CD1c-positive myeloid dendritic cell (primary cell): Measurements from ENCODE around the gene FGR.
"Not testable (repeated sequence)": the region's sequence is repeated elsewhere in the genome, so short reads cannot be mapped to it uniquely, and the experiment has no call there.

Source experiments
- DNase-seq: peaks from one replicate; pipeline ENCODE4 v3.0.0-alpha.2; 2016; ENCODE audit errors: extremely low spot score

Gene FGR

GRCh38 chr1:27634985-27635367, at the start of gene FGR:
FGR (minus strand) TSS chr1:27635185; CDS start chr1:27623916, 11,269 bp downstream.
- DNase-seq = peak; percentile 83

- DNase-seq = no peak
Observed at GRCh38 chr1:27684176-27684575, 49.2 kb upstream of the FGR start.

- DNase-seq = no peak
Observed at GRCh38 chr1:27682351-27682944, 47.5 kb upstream of the FGR start.

- DNase-seq = not testable (repeated sequence)
Observed at GRCh38 chr1:27681580-27681979, 46.6 kb upstream of the FGR start.

- not testable (repeated sequence) for DNase-seq
Observed at GRCh38 chr1:27680225-27680791, 45.3 kb upstream of the FGR start.

- DNase-seq = no peak
Observed at GRCh38 chr1:27678747-27679146, 43.8 kb upstream of the FGR start.

GRCh38 chr1:27676410-27676809, 41.4 kb upstream of the FGR start:
- DNase-seq = no peak

- DNase-seq = no peak
Observed at GRCh38 chr1:27672750-27673112, 37.7 kb upstream of the FGR start.

GRCh38 chr1:27671964-27672749, 37.2 kb upstream of the FGR start, which contains the start of gene IFI6:
IFI6 (minus strand) TSS chr1:27672192; CDS start chr1:27669314, 2,878 bp downstream.
- peak; percentile 92 for DNase-seq

- no peak for DNase-seq
Observed at GRCh38 chr1:27669876-27670275, 34.9 kb upstream of the FGR start.

- peak; percentile 64 for DNase-seq
Observed at GRCh38 chr1:27668808-27669723, 34.1 kb upstream of the FGR start.

GRCh38 chr1:27668121-27668807, 33.3 kb upstream of the FGR start:
- DNase-seq = no peak

- DNase-seq = peak; percentile 84
Observed at GRCh38 chr1:27666791-27667254, 31.8 kb upstream of the FGR start.

GRCh38 chr1:27666294-27666693, 31.3 kb upstream of the FGR start:
- DNase-seq = no peak

GRCh38 chr1:27665016-27665651, 30.1 kb upstream of the FGR start:
- no peak for DNase-seq

- DNase-seq = peak; percentile 36
Observed at GRCh38 chr1:27664291-27664690, 29.3 kb upstream of the FGR start.

- DNase-seq = peak; percentile 94
Observed at GRCh38 chr1:27662707-27663393, 27.9 kb upstream of the FGR start.

GRCh38 chr1:27662261-27662660, 27.3 kb upstream of the FGR start:
- DNase-seq = no peak

GRCh38 chr1:27661412-27662075, 26.6 kb upstream of the FGR start:
- DNase-seq = no peak
